ENCODE results near the gene KCNIP1. TPM values are rescaled to one million over a fixed set of nuclear protein-coding genes. Genes with fewer than 3 reads are reported as not detected.

The KCNIP1 gene
- total RNA-seq, 1 donor from 2014 or later: not detected

GRCh38 chr5:170510559-170510958 is 6.7 kb downstream of the KCNIP1 start:
- TF ChIP-seq POLR2AphosphoS5 (IDR thresholded peaks at IDR 0.05; ENCODE audit: insufficient read depth in 1 of 2, low read depth in 1 of 2) (no peak), CTCF (IDR thresholded peaks at IDR 0.05) (no peak), POLR2A (IDR thresholded peaks at IDR 0.05) (no peak)
- no peaks in the 10 kb centered on the region for H3K9me3 ChIP-seq
- no peak overlapping the region for H3K4me3 ChIP-seq
- intact Hi-C loops (cut with DNase I): no loop called here
- DNase-seq (ENCODE audit: extremely low spot score in 2 of 2): no peak
- no peaks in the 10 kb centered on the region for H3K27me3 ChIP-seq
- no peak overlapping the region for H3K27ac ChIP-seq
- no peaks in the 10 kb centered on the region for H3K4me1 ChIP-seq
- no peaks in the 10 kb centered on the region for H3K36me3 ChIP-seq

DNA sequence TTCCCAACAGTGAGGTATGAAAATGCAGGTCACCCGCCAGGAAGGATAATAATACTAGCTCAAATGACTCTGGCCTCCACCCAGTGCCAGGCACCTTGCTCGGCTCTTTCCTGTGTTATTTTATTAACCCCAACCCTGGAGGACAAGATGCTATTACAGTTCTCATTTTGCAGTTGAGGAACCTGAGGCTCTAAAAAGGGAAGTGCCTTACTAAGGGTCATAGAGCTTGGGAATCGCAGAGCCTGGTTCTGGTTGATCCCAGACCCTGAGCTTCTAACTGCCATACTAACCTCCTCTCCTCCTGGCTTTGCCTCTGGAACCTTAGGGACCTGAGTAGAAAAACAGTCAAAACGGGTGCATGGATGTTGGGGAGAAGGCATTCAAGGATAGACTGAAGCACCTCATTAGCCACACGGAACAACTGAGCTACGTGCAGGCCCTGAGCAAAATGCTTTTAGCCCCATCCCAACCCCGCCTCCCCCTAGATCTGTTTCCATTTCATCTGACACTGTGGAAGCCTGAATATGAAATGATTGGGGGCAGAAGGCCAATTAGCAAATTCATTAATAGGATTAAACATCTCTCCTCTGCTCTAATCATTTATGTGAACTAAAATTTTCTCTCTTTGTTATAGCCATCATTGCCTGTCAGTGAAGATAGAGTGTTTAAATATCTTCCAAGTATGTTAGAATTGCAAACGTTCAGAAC is 7.9 kb downstream of the KCNIP1 start:
- no peak for TF ChIP-seq POLR2A (IDR thresholded peaks at IDR 0.05)
- TF ChIP-seq POLR2AphosphoS5 (IDR thresholded peaks at IDR 0.05; ENCODE audit: insufficient read depth in 1 of 2, low read depth in 1 of 2): no peak
- no peak for TF ChIP-seq CTCF (IDR thresholded peaks at IDR 0.05)
- intact Hi-C loops (cut with DNase I): no loop called here
- Histone ChIP-seq H3K27me3 (no peaks in the 10 kb centered on the region), H3K36me3 (no peaks in the 10 kb centered on the region), H3K4me3 (no peak overlapping the region), H3K4me1 (no peaks in the 10 kb centered on the region), H3K27ac (no peak overlapping the region), H3K9me3 (no peaks in the 10 kb centered on the region)
- DNase-seq (ENCODE audit: extremely low spot score in 2 of 2): no peak

- no peak overlapping the region for H3K27ac ChIP-seq
- H3K4me3 ChIP-seq: no peak overlapping the region
Observed at GRCh38 chr5:170513856-170514525, 10.2 kb downstream of the KCNIP1 start.

GRCh38 chr5:170517411-170517810 is 13.6 kb downstream of the KCNIP1 start:
- TF ChIP-seq POLR2A (IDR thresholded peaks at IDR 0.05) (no peak), CTCF (IDR thresholded peaks at IDR 0.05) (no peak), POLR2AphosphoS5 (IDR thresholded peaks at IDR 0.05; ENCODE audit: insufficient read depth in 1 of 2, low read depth in 1 of 2) (no peak)
- no peak overlapping the region for H3K4me3 ChIP-seq
- H3K27ac ChIP-seq: no peak overlapping the region
- intact Hi-C loops (cut with DNase I): no loop called here
- H3K9me3 ChIP-seq: no peaks in the 10 kb centered on the region
- H3K4me1 ChIP-seq: peaks cover under 1% of the 10 kb centered on the region
- no peaks in the 10 kb centered on the region for H3K36me3 ChIP-seq
- no peaks in the 10 kb centered on the region for H3K27me3 ChIP-seq
- no peak for DNase-seq (ENCODE audit: extremely low spot score in 2 of 2)

More at GRCh38 chr5:170513856-170514525, 10.2 kb downstream of the KCNIP1 start:
- intact Hi-C loops (cut with DNase I): no loop called here
- no peaks in the 10 kb centered on the region for H3K36me3 ChIP-seq
- no peak for DNase-seq (ENCODE audit: extremely low spot score in 2 of 2)
- H3K4me1 ChIP-seq: no peaks in the 10 kb centered on the region
- no peaks in the 10 kb centered on the region for H3K27me3 ChIP-seq
- TF ChIP-seq POLR2AphosphoS5 (IDR thresholded peaks at IDR 0.05; ENCODE audit: insufficient read depth in 1 of 2, low read depth in 1 of 2) (no peak), CTCF (IDR thresholded peaks at IDR 0.05) (no peak), POLR2A (IDR thresholded peaks at IDR 0.05) (no peak)
- H3K9me3 ChIP-seq: no peaks in the 10 kb centered on the region

DNA sequence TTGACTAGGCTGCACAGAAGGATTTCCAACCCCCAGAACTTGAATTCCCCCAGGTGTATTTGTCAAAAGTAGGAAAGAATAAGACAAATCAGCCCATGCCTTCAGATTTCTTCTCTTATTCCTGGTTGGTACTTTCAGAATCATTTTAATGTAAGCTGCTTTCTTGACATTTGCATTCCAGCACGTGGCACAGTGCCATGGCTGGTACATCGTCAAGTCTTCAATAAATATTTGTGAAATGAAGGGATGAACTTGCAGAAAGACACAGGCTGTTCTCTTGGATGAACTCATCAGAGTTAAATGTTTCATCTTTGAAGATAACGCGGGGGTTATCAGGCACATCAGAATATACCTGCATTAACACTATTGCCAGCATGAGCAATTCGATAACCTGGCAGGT is 14.5 kb downstream of the KCNIP1 start:
- Histone ChIP-seq H3K27ac (no peak overlapping the region), H3K4me1 (peaks cover 7% of the 10 kb centered on the region), H3K4me3 (no peak overlapping the region), H3K27me3 (no peaks in the 10 kb centered on the region), H3K36me3 (no peaks in the 10 kb centered on the region), H3K9me3 (no peaks in the 10 kb centered on the region)
- DNase-seq (ENCODE audit: extremely low spot score in 2 of 2): no peak
- intact Hi-C loops (cut with DNase I): no loop called here
- TF ChIP-seq POLR2A (IDR thresholded peaks at IDR 0.05) (no peak), POLR2AphosphoS5 (IDR thresholded peaks at IDR 0.05; ENCODE audit: insufficient read depth in 1 of 2, low read depth in 1 of 2) (no peak), CTCF (IDR thresholded peaks at IDR 0.05) (no peak)
